IMR-90 (cell line): ENCODE data around the gene TUSC1. TPM values are rescaled to one million over a fixed set of nuclear protein-coding genes. Genes with fewer than 3 reads are reported as not detected.

Experiments used
- ATAC-seq: fragments of 200-7000 bp; cut with Tn5 transposase; 2 replicates; pipeline ENCODE4 v1.9.1; 2020; ENCODE audit warnings: low read depth, mild to moderate bottlenecking, moderate library complexity
- BruUV-seq: library from RNA; stranded (reverse); fragments of 400-500 nt; replicated peaks from 2 replicates; lab custom pipeline; 2021; lab: Mats Ljungman, UMichigan
- CTCF ChIA-PET: fragments of 300-600 bp; formaldehyde crosslinking; extraction: SDS; loops from one replicate; lab custom pipeline; 2021; ENCODE audit warnings: antibody characterized with exemption; lab: Yijun Ruan, JAX
- POLR2A ChIA-PET: fragments of 300-600 bp; sonication (Branson Sonifier 250); formaldehyde crosslinking; loops from one replicate; lab custom pipeline; 2022; ENCODE audit warnings: antibody characterized with exemption; ENCODE audit not compliant: unreplicated experiment; lab: Charles Lee
- DNase-seq: peaks from one replicate; pipeline ENCODE4 v3.0.0; 2013
- H2AFZ ChIP-seq: replicated peaks from 2 replicates; pipeline ENCODE3; 2013; ENCODE audit warnings: low read length, mild to moderate bottlenecking; ENCODE audit not compliant: poor library complexity
- H2AK5ac ChIP-seq: 2 replicates; pipeline ENCODE4 v1.6.1; 2013; ENCODE audit warnings: low read depth, low read length, inconsistent platforms
- H2AK9ac ChIP-seq: replicated peaks from 2 replicates; pipeline ENCODE3; 2013; ENCODE audit warnings: mild to moderate bottlenecking, low read depth, low read length, moderate library complexity; ENCODE audit not compliant: poor library complexity
- H2BK120ac ChIP-seq: 2 replicates; pipeline ENCODE4 v1.6.1; 2013; ENCODE audit warnings: low read depth, low read length, inconsistent platforms
- H2BK15ac ChIP-seq: 3 replicates; pipeline ENCODE4 v1.6.1; 2013; ENCODE audit warnings: low read depth, low read length, inconsistent platforms
- H2BK20ac ChIP-seq: 2 replicates; pipeline ENCODE4 v1.6.1; 2013; ENCODE audit warnings: low read depth, mild to moderate bottlenecking, inconsistent platforms, low read length, moderate library complexity
- H2BK5ac ChIP-seq: 2 replicates; pipeline ENCODE4 v1.6.1; 2013; ENCODE audit warnings: mild to moderate bottlenecking, low read depth, low read length, inconsistent platforms; ENCODE audit not compliant: poor library complexity, severe bottlenecking
- H3K14ac ChIP-seq: replicated peaks from 2 replicates; pipeline ENCODE4 v1.6.1; 2013; ENCODE audit warnings: low read depth, low read length, inconsistent platforms
- H3K18ac ChIP-seq: 2 replicates; pipeline ENCODE4 v1.6.1; 2013; ENCODE audit warnings: low read depth, low read length, control low read depth
- H3K23ac ChIP-seq: 2 replicates; pipeline ENCODE4 v1.6.1; 2013; ENCODE audit warnings: low read depth, low read length, inconsistent platforms
- H3K27ac ChIP-seq: 2 replicates; pipeline ENCODE4 v1.5.1; 2013; ENCODE audit warnings: mild to moderate bottlenecking, control low read depth, low read length; ENCODE audit not compliant: insufficient read depth
- H3K27me3 ChIP-seq: 2 replicates; pipeline ENCODE4 v1.6.1; 2013; ENCODE audit warnings: low read length; ENCODE audit not compliant: control insufficient read depth, insufficient read depth
- H3K36me3 ChIP-seq: 2 replicates; pipeline ENCODE4 v1.6.1; 2013; ENCODE audit warnings: low read length, mixed read lengths; ENCODE audit not compliant: control insufficient read depth, insufficient read depth
- H3K4ac ChIP-seq: 2 replicates; pipeline ENCODE4 v1.6.1; 2013; ENCODE audit warnings: low read depth, low read length, inconsistent platforms
- H3K4me1 ChIP-seq: 2 replicates; pipeline ENCODE4 v1.6.1; 2013; ENCODE audit warnings: low read length, mixed read lengths; ENCODE audit not compliant: control insufficient read depth, insufficient read depth
- H3K4me2 ChIP-seq: 2 replicates; pipeline ENCODE4 v1.6.1; 2013; ENCODE audit warnings: low read depth, mild to moderate bottlenecking, control low read depth, low read length, moderate library complexity
- H3K4me3 ChIP-seq: 2 replicates; pipeline ENCODE4 v1.5.1; 2013; ENCODE audit warnings: low read depth, mild to moderate bottlenecking, control low read depth, low read length, moderate library complexity; ENCODE audit not compliant: insufficient read depth
- H3K56ac ChIP-seq: 2 replicates; pipeline ENCODE4 v1.6.1; 2013; ENCODE audit warnings: low read length, inconsistent platforms; ENCODE audit not compliant: insufficient read depth; ENCODE audit errors: extremely low read depth
- H3K79me1 ChIP-seq, 2 experiments: 2 replicates each; pipeline ENCODE4 v1.6.1; 2013; ENCODE audit warnings: low read length in 2 of 2, inconsistent platforms in 1 of 2, low read depth in 1 of 2
- H3K9ac ChIP-seq: 2 replicates; pipeline ENCODE4 v1.6.1; 2013; ENCODE audit warnings: low read depth, low read length, control low read depth
- H3K9me1 ChIP-seq: 2 replicates; pipeline ENCODE4 v1.6.1; 2013; ENCODE audit warnings: low read length, inconsistent platforms; ENCODE audit not compliant: insufficient read depth
- H3K9me3 ChIP-seq: 2 replicates; pipeline ENCODE4 v1.6.1; 2013; ENCODE audit warnings: low read length; ENCODE audit not compliant: control insufficient read depth, insufficient read depth
- H4K20me1 ChIP-seq: 2 replicates; pipeline ENCODE4 v1.6.1; 2013; ENCODE audit warnings: low read length, inconsistent platforms; ENCODE audit not compliant: insufficient read depth
- H4K5ac ChIP-seq: 2 replicates; pipeline ENCODE4 v1.6.1; 2013; ENCODE audit warnings: mild to moderate bottlenecking, low read depth, low read length, control low read depth
- H4K8ac ChIP-seq, 2 experiments: 2 replicates each; pipeline ENCODE4 v1.6.1; 2013; ENCODE audit warnings: low read depth in 2 of 2, low read length in 2 of 2, control low read depth in 1 of 2, inconsistent platforms in 1 of 2
- H4K91ac ChIP-seq: 2 replicates; pipeline ENCODE4 v1.6.1; 2013; ENCODE audit warnings: low read depth, low read length, inconsistent platforms; ENCODE audit not compliant: insufficient read depth
- CEBPB ChIP-seq: IDR thresholded peaks from 2 replicates; pipeline ENCODE4 v1.6.1; 2012; ENCODE audit warnings: low read depth, low read length, improper control_type of control experiment
- ELK1 ChIP-seq: fragments of 150-350 bp; IDR thresholded peaks from 2 replicates; pipeline ENCODE4 v1.6.1; 2016; ENCODE audit warnings: low read depth, mild to moderate bottlenecking, low read length, moderate library complexity, borderline replicate concordance
- FOS ChIP-seq: fragments of 150-350 bp; IDR thresholded peaks from 2 replicates; pipeline ENCODE4 v1.6.1; 2016; ENCODE audit warnings: low read depth, low read length
- MAFK ChIP-seq: IDR thresholded peaks from 2 replicates; pipeline ENCODE4 v1.6.1; 2012; ENCODE audit warnings: low read depth, low read length, improper control_type of control experiment
- NFE2L2 ChIP-seq: fragments of 150-350 bp; IDR thresholded peaks from 2 replicates; pipeline ENCODE4 v1.6.1; 2016; ENCODE audit warnings: low read depth, mild to moderate bottlenecking, low read length
- RFX5 ChIP-seq: IDR thresholded peaks from 2 replicates; pipeline ENCODE4 v1.8.0; 2012; ENCODE audit warnings: low read depth, mild to moderate bottlenecking, low read length, moderate library complexity
- SMC3 ChIP-seq: fragments of 150-350 bp; IDR thresholded peaks from 2 replicates; pipeline ENCODE4 v1.6.1; 2016; ENCODE audit warnings: low read depth, mild to moderate bottlenecking, antibody characterized with exemption, low read length, moderate library complexity
- WGBS, 2 experiments: methylation state at CpG; one replicate each; pipeline versions ENCODE4 v1.1.5 to v1.1.7; 2013; ENCODE audit warnings: missing lambda C conversion rate in 2 of 2; ENCODE audit not compliant: insufficient read length in 1 of 2; ENCODE audit errors: extremely low coverage in 2 of 2; 5-methylcytosine and 5-hydroxymethylcytosine counted together
- dilution Hi-C: fragments of 300-500 bp; cut with HindIII; formaldehyde crosslinking; loops from one replicate; pipeline ENCODE4 v1.14.3; 2018; ENCODE audit warnings: low sequenced_read_pairs; ENCODE audit not compliant: unreplicated experiment
- in situ Hi-C: fragments of 300-500 bp; cut with MboI; formaldehyde crosslinking; loops from 3 replicates; pipeline ENCODE4 v1.14.3; 2019; ENCODE audit warnings: low sequenced_read_pairs, inconsistent platforms, mixed read lengths
- intact Hi-C: fragments of 100-400 bp; cut with micrococcal nuclease; formaldehyde crosslinking; loops from 2 replicates; pipeline ENCODE4 v1.10.0; 2022
- polyA plus RNA-seq, 3 experiments: library from polyadenylated mRNA; depleted of rRNA; stranded (reverse); fragments of >200 nt; gene quantifications; 2 replicates each; pipeline ENCODE4 v1.2.3, GENCODE V29; 2012; ENCODE audit warnings: low replicate concordance in 1 of 3
- total RNA-seq: library from RNA; depleted of rRNA; stranded (reverse); fragments of >200 nt; gene quantifications from 2 replicates; pipeline ENCODE4 v1.2.3, GENCODE V29; 2012

Gene TUSC1
- total and polyA plus RNA-seq, 2 of the 4 experiments (the other 2 are of a cell fraction): 2.0 to 4.4 TPM

- no peaks in the 10 kb centered on the region for H3K36me3 ChIP-seq
- no peaks in the 10 kb centered on the region for H3K9me3 ChIP-seq
- DNase-seq: peak; percentile 35
- H2AK5ac ChIP-seq: no peak overlapping the region
- H3K14ac ChIP-seq: no peak overlapping the region
- ChIA-PET CTCF (interaction anchor here (0.7 kb wide), 1 partner anchor 19 kb away, joined by 4 read pairs; no protein-coding TSS in a partner anchor), POLR2A (interaction anchor here (0.6 kb wide), 1 partner anchor 15 kb away, joined by 4 read pairs; no protein-coding TSS in a partner anchor)
- no peak overlapping the region for H3K9ac ChIP-seq
- no peak overlapping the region for H2BK20ac ChIP-seq
- H2AFZ ChIP-seq: no peak overlapping the region
- in situ Hi-C loops (no loop called here), dilution Hi-C loops (no loop called here), intact Hi-C loops (no loop called here)
- no peak overlapping the region for H3K56ac ChIP-seq
- H3K4me1 ChIP-seq: peaks cover 3% of the 10 kb centered on the region; the same call in 1 of the 2 replicates
- H2BK15ac ChIP-seq: no peak overlapping the region
- H4K91ac ChIP-seq: no peak overlapping the region
- H3K18ac ChIP-seq: no peak overlapping the region
- H4K20me1 ChIP-seq: no peaks in the 10 kb centered on the region
- TF ChIP-seq CEBPB (peak; percentile 74), SMC3 (no peak), MAFK (no peak), NFE2L2 (no peak), FOS (peak; percentile 47; the same call in 1 of the 2 replicates), RFX5 (no peak), ELK1 (no peak)
- no peak overlapping the region for H4K8ac ChIP-seq
- no peak overlapping the region for H3K23ac ChIP-seq
- no peaks in the 10 kb centered on the region for H3K27me3 ChIP-seq
- H2AK9ac ChIP-seq: no peak overlapping the region
- H3K79me1 ChIP-seq: no peaks in the 10 kb centered on the region
- H3K9me1 ChIP-seq: no peaks in the 10 kb centered on the region; the same call in 1 of the 2 replicates
- BruUV-seq: no TSS peak
- H3K4ac ChIP-seq: no peak overlapping the region
- no peak overlapping the region for H3K27ac ChIP-seq
- ATAC-seq: no peak
- H3K4me2 ChIP-seq: peak overlapping the region; percentile 31
- H2BK120ac ChIP-seq: no peak overlapping the region
- peak overlapping the region; percentile 36 for H2BK5ac ChIP-seq
- no peak overlapping the region for H3K4me3 ChIP-seq
- H4K5ac ChIP-seq: no peak overlapping the region
- no CpG with 5 or more reads among the region's 3 CpGs for WGBS, 2 experiments
Measured at GRCh38 chr9:25702536-25702935, 24.3 kb upstream of the TUSC1 start.
